Neural progenitor cell (in vitro differentiated cells): ENCODE results near the gene ITGA4.

Source experiments
- CTCF ChIP-seq: fragments of 200-600 bp; sonication (generic); IDR thresholded peaks from 2 replicates; pipeline ENCODE4 v1.5.1; 2017; ENCODE audit warnings: antibody characterized with exemption, mild to moderate bottlenecking
- EZH2 ChIP-seq: fragments of 200-600 bp; sonication (generic); IDR thresholded peaks from 2 replicates; pipeline ENCODE4 v1.6.1; 2017; ENCODE audit warnings: antibody characterized with exemption, mild to moderate bottlenecking, moderate library complexity
- EZH2phosphoT487 ChIP-seq: fragments of 200-600 bp; sonication (generic); IDR thresholded peaks from 2 replicates; pipeline ENCODE4 v1.6.1; 2017; ENCODE audit warnings: antibody characterized with exemption

GRCh38 chr2:181563101-181563692, 106.0 kb downstream of the ITGA4 start:
- TF ChIP-seq EZH2phosphoT487 (no peak), CTCF (no peak), EZH2 (no peak)
